Skeletal muscle tissue (tissue), 4 donors: ENCODE results near the gene SSC5D. TPM values are rescaled to one million over a fixed set of nuclear protein-coding genes. Genes with fewer than 3 reads are reported as not detected.

Experiments used
- H3K27ac ChIP-seq: one replicate; pipeline ENCODE4 v1.7.0; 2013; ENCODE audit warnings: mild to moderate bottlenecking, low read depth, low read length, inconsistent platforms
- H3K27me3 ChIP-seq, 3 donors: one replicate each; pipeline ENCODE4 v1.7.0; 2013; ENCODE audit warnings: low read length in 3 of 3; ENCODE audit not compliant: control insufficient read depth in 3 of 3, insufficient read depth in 3 of 3
- H3K36me3 ChIP-seq, 3 donors: one replicate each; pipeline ENCODE4 v1.7.0; 2013; ENCODE audit warnings: low read length in 3 of 3; ENCODE audit not compliant: control insufficient read depth in 3 of 3, insufficient read depth in 3 of 3
- H3K4me1 ChIP-seq, 3 donors: one replicate each; pipeline ENCODE4 v1.7.0; 2013; ENCODE audit warnings: low read length in 3 of 3, mild to moderate bottlenecking in 3 of 3; ENCODE audit not compliant: control insufficient read depth in 3 of 3, insufficient read depth in 3 of 3
- H3K4me3 ChIP-seq, 3 donors: one replicate each; pipeline ENCODE4 v1.7.0; 2013; ENCODE audit warnings: low read length in 3 of 3
- H3K9ac ChIP-seq, 3 donors: one replicate each; pipeline ENCODE4 v1.7.0; 2013; ENCODE audit warnings: low read length in 3 of 3, mild to moderate bottlenecking in 3 of 3, moderate library complexity in 2 of 3, low read depth in 1 of 3
- H3K9me3 ChIP-seq, 3 donors: one replicate each; pipeline ENCODE4 v1.7.0; 2013; ENCODE audit warnings: low read length in 3 of 3; ENCODE audit not compliant: control insufficient read depth in 3 of 3
- total RNA-seq: library from RNA; depleted of rRNA; stranded (reverse); fragments of >200 nt; gene quantifications from one replicate; pipeline ENCODE4 v1.2.3, GENCODE V29; 2014
- donor health status: Osteomylitis.

Gene SSC5D
- total RNA-seq, 1 donor from 2014 or later = 17.7 TPM

- H3K9ac ChIP-seq = no peak overlapping the region
- H3K4me1 ChIP-seq = peaks cover 2 to 7% (median 4%) of the 10 kb centered on the region in 3 donors
- H3K36me3 ChIP-seq = no peaks in the 10 kb centered on the region
- H3K27me3 ChIP-seq = no peaks in the 10 kb centered on the region
- H3K4me3 ChIP-seq = no peak overlapping the region
- no peaks in the 10 kb centered on the region for H3K9me3 ChIP-seq
- no peak overlapping the region for H3K27ac ChIP-seq
Measured at GRCh38 chr19:55535965-55536350, 47.7 kb downstream of the SSC5D start.

GRCh38 chr19:55536366-55536765 is 48.1 kb downstream of the SSC5D start:
- Histone ChIP-seq H3K36me3 (no peaks in the 10 kb centered on the region), H3K9me3 (no peaks in the 10 kb centered on the region), H3K27ac (no peak overlapping the region), H3K9ac (no peak overlapping the region), H3K4me1 (peaks cover 2 to 7% (median 4%) of the 10 kb centered on the region in 3 donors), H3K27me3 (no peaks in the 10 kb centered on the region), H3K4me3 (no peak overlapping the region)

GRCh38 chr19:55536951-55537740 is 48.9 kb downstream of the SSC5D start, which contains the start of gene SBK2:
Gene SBK2, minus strand, starts transcription at chr19:55537133. Its CDS starts 839 bp downstream, at chr19:55536294.
- no peaks in the 10 kb centered on the region for H3K27me3 ChIP-seq

GRCh38 chr19:55537741-55538111 is 49.5 kb downstream of the SSC5D start:
- Histone ChIP-seq H3K36me3 (no peaks in the 10 kb centered on the region), H3K27ac (no peak overlapping the region), H3K27me3 (no peaks in the 10 kb centered on the region), H3K9ac (no peak overlapping the region), H3K4me1 (peaks cover 2 to 7% (median 4%) of the 10 kb centered on the region in 3 donors), H3K4me3 (no peak overlapping the region), H3K9me3 (no peaks in the 10 kb centered on the region)

More at GRCh38 chr19:55536951-55537740, 48.9 kb downstream of the SSC5D start, which contains the start of gene SBK2:
- H3K36me3 ChIP-seq = no peaks in the 10 kb centered on the region
- no peak within 1 kb of the TSS for H3K9ac ChIP-seq
- no peak within 1 kb of the TSS for H3K4me3 ChIP-seq
- H3K4me1 ChIP-seq = peaks cover 2 to 7% (median 4%) of the 10 kb centered on the region in 3 donors
- H3K27ac ChIP-seq = no peak within 1 kb of the TSS
- H3K9me3 ChIP-seq = no peaks in the 10 kb centered on the region

- H3K9ac ChIP-seq = no peak overlapping the region
- H3K4me1 ChIP-seq = peaks cover 2 to 7% (median 4%) of the 10 kb centered on the region in 3 donors
- H3K27ac ChIP-seq = no peak overlapping the region
- H3K36me3 ChIP-seq = no peaks in the 10 kb centered on the region
- no peak overlapping the region for H3K4me3 ChIP-seq
- H3K27me3 ChIP-seq = no peaks in the 10 kb centered on the region
- H3K9me3 ChIP-seq = no peaks in the 10 kb centered on the region
Measured at GRCh38 chr19:55538132-55538531, 49.9 kb downstream of the SSC5D start.

- Histone ChIP-seq H3K9ac (no peak overlapping the region), H3K27ac (no peak overlapping the region), H3K36me3 (no peaks in the 10 kb centered on the region), H3K4me1 (peaks cover 2 to 10% (median 4%) of the 10 kb centered on the region in 3 donors), H3K27me3 (no peaks in the 10 kb centered on the region), H3K4me3 (no peak overlapping the region), H3K9me3 (no peaks in the 10 kb centered on the region)
Measured at GRCh38 chr19:55539090-55539984, 51.1 kb downstream of the SSC5D start.

- no peaks in the 10 kb centered on the region for H3K36me3 ChIP-seq
- H3K27ac ChIP-seq = no peak overlapping the region
- peaks cover 2 to 18% (median 12%) of the 10 kb centered on the region in 3 donors for H3K4me1 ChIP-seq
- H3K9me3 ChIP-seq = no peaks in the 10 kb centered on the region
- H3K9ac ChIP-seq = no peak overlapping the region
- H3K4me3 ChIP-seq = no peak overlapping the region
- H3K27me3 ChIP-seq = no peaks in the 10 kb centered on the region
Measured at GRCh38 chr19:55540619-55541018, 52.4 kb downstream of the SSC5D start.

GRCh38 chr19:55541091-55541490 is 52.9 kb downstream of the SSC5D start:
- no peak overlapping the region for H3K27ac ChIP-seq

GRCh38 chr19:55542292-55542855 is 54.1 kb downstream of the SSC5D start:
- Histone ChIP-seq H3K36me3 (no peaks in the 10 kb centered on the region), H3K27me3 (no peaks in the 10 kb centered on the region), H3K9me3 (no peaks in the 10 kb centered on the region), H3K9ac (no peak overlapping the region), H3K27ac (no peak overlapping the region), H3K4me3 (no peak overlapping the region), H3K4me1 (peaks cover 18 to 36% (median 29%) of the 10 kb centered on the region in 3 donors)

More at GRCh38 chr19:55541091-55541490, 52.9 kb downstream of the SSC5D start:
- Histone ChIP-seq H3K4me1 (peaks cover 5 to 23% (median 16%) of the 10 kb centered on the region in 3 donors), H3K27me3 (no peaks in the 10 kb centered on the region), H3K9me3 (no peaks in the 10 kb centered on the region), H3K4me3 (no peak overlapping the region), H3K9ac (no peak overlapping the region), H3K36me3 (no peaks in the 10 kb centered on the region)
